AG04449 (cell line): ENCODE data around the gene MTUS2.

Source experiments
- CTCF ChIA-PET: fragments of 350-600 bp; formaldehyde crosslinking; extraction: SDS; loops from one replicate; lab custom pipeline; 2021; ENCODE audit warnings: antibody characterized with exemption; lab: Yijun Ruan, JAX
- POLR2A ChIA-PET: fragments of 400-600, 350-600 bp; formaldehyde crosslinking; extraction: SDS; loops from one replicate; lab custom pipeline; 2020; ENCODE audit warnings: antibody characterized with exemption, inconsistent platforms; lab: Yijun Ruan, JAX
- DNase-seq: peaks from one replicate; pipeline ENCODE4 v3.0.0-alpha.2; 2010; ENCODE audit warnings: low read depth, low spot score
- H3K4me3 ChIP-seq: 2 replicates; pipeline ENCODE4 v1.5.1; 2011; ENCODE audit warnings: low read depth, mild to moderate bottlenecking, control low read depth, low read length
- TF ChIP-seq, protein P1 (sequence below): IDR thresholded peaks from one replicate; pipeline ENCODE4 v1.5.1; 2011; ENCODE audit warnings: mild to moderate bottlenecking, moderate library complexity, low read length, control low read depth, inconsistent platforms; ENCODE audit not compliant: insufficient read depth; ENCODE audit errors: missing control alignments

MTUS2 gene

DNA sequence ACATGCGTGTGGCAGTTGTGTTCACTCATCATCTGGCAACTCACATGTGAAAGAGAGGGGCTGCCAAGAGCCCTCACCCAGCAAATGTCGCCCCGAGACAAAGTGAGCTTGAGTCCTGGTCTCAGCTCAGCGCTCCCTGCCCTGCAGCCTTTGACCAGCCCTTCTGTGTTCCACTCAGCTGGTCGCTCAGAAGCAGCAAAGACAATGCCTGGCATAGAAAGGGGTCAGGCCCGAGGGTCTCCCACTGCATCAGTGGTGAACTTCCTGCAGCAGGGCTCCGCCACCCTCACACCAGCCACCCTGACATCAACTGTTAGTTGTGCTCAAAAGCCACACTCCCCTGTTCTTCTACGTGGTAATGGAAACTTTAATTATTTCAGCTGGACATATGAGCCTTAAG is 707.4 kb downstream of the MTUS2 start:
- CTCF ChIA-PET = interaction anchor here (1.0 kb wide), 1 partner anchor 181 kb away, joined by 3 read pairs; no protein-coding TSS in a partner anchor
- H3K4me3 ChIP-seq = no peak overlapping the region
- TF ChIP-seq, protein P1, sequence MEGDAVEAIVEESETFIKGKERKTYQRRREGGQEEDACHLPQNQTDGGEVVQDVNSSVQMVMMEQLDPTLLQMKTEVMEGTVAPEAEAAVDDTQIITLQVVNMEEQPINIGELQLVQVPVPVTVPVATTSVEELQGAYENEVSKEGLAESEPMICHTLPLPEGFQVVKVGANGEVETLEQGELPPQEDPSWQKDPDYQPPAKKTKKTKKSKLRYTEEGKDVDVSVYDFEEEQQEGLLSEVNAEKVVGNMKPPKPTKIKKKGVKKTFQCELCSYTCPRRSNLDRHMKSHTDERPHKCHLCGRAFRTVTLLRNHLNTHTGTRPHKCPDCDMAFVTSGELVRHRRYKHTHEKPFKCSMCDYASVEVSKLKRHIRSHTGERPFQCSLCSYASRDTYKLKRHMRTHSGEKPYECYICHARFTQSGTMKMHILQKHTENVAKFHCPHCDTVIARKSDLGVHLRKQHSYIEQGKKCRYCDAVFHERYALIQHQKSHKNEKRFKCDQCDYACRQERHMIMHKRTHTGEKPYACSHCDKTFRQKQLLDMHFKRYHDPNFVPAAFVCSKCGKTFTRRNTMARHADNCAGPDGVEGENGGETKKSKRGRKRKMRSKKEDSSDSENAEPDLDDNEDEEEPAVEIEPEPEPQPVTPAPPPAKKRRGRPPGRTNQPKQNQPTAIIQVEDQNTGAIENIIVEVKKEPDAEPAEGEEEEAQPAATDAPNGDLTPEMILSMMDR = no peak
- POLR2A ChIA-PET = no interaction called here
- DNase-seq = no peak

DNA sequence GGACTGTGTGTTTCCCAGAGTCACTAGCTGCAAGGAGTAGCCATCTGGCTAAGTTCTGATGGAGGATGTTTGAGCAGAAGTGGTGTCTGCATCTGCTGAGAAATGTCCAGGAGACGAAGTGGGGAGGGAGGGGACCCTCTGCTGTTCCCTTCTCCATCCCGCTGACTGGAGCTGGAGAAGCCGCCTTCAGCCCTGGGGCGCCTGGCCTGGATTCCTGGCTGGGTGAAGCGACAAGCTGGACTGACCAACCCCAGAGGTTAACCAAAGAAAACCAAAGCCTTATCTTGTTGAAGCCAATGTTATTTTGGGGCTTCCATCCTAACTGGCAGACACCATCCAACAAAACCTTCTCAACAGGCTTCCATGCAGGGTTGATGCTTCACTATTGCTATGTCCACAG is 707.8 kb downstream of the MTUS2 start:
- no peak for DNase-seq
- CTCF ChIA-PET = interaction anchor here (1.3 to 2.5 kb wide), 2 partner anchors 13 to 20 kb away, joined by 3 to 10 read pairs; no protein-coding TSS in a partner anchor
- POLR2A ChIA-PET = no interaction called here
- H3K4me3 ChIP-seq = no peak overlapping the region
- TF ChIP-seq, protein P1 = no peak

DNA sequence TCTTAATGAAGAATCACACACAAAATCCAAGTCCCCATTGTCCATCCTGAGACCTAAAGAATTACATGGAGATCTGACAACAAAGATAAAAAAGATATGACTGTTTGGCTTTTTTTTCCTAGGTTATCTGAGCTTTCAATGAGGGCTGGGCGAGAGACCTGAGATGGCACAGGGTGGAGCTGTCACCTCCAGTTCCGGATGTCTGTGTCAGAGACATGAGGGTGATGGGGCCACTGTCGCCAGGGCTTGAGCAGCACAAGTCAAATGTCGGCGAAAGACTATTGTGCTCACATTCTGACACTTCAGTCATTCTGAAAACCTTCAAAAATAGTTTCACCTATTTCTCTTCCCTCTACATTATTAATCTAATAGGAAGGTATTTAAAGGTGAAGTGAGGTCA is 709.6 kb downstream of the MTUS2 start:
- DNase-seq = no peak
- TF ChIP-seq, protein P1 = no peak
- POLR2A ChIA-PET = no interaction called here
- no peak overlapping the region for H3K4me3 ChIP-seq
- CTCF ChIA-PET = interaction anchor here (0.6 to 2.5 kb wide), 2 partner anchors 22 to 408 kb away, joined by 3 to 10 read pairs; no protein-coding TSS in a partner anchor

DNA sequence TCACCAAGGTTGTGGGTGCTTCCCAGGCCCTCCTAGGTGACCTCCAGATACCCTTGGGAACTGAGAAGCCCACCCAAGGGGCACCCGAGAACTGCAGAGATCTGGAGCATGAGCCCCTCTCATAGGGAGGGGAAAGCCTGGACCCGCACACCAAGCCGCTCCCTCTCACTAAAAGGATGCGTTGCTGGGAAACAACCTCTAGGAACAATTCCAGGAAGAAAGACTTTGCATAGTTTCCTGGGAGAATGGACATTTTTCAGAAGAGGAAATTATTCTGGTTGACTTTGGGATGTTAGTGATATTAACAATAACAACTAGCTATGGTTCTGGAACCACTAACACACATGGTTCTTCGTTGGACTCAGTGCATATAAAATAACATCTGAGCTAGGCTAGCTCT is 710.8 kb downstream of the MTUS2 start:
- H3K4me3 ChIP-seq = no peak overlapping the region
- ChIA-PET CTCF (no interaction called here), POLR2A (no interaction called here)
- TF ChIP-seq, protein P1 = no peak
- no peak for DNase-seq

DNA sequence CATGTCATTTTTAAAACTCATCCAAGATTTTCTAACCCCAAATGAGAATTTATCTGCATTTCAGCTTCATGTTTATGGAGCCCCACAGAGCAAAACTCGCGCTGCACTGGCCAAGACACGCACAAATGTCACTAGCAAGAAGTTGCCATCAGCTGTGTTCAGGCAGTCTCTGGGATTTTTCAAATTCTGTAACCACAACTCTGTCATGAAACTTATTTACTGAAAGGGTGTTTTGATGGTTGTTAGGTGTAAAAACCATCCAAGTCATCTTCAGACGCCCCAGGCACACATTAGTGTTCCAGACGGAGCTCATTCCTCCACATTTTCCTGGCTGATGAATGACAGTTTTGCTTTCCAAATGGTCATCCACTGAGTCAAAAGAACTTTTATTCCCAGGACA is 712.0 kb downstream of the MTUS2 start:
- TF ChIP-seq, protein P1 = no peak
- CTCF ChIA-PET = interaction anchor here (1.1 to 1.3 kb wide), 3 partner anchors 10 to 626 kb away, joined by 3 read pairs; no protein-coding TSS in a partner anchor
- POLR2A ChIA-PET = no interaction called here
- no peak overlapping the region for H3K4me3 ChIP-seq
- no peak for DNase-seq

DNA sequence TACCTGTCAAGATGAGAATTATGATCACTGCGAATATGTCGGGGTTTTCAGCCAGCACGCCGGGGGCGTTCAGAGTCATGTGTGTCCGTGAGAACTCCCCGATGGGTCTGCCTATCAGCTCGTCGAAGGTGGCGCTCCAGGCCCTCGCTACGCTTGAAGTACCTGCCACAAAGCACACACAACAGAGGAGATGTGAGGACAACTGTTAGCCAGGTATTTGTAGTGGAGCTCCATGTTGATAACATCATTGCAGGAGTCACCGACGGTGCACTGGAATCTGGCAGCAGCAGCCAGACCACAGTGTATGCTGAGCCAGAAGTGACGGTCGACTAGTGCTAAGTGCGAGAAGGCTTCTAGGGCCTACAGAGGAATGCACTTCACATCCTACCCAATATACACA is 712.7 kb downstream of the MTUS2 start:
- CTCF ChIA-PET = interaction anchor here (1.1 to 1.3 kb wide), 3 partner anchors 10 to 626 kb away, joined by 3 read pairs; no protein-coding TSS in a partner anchor
- no peak overlapping the region for H3K4me3 ChIP-seq
- POLR2A ChIA-PET = no interaction called here
- DNase-seq = no peak
- TF ChIP-seq, protein P1 = no peak
